ENCODE results near the gene AKAP13. TPM values are rescaled to one million over a fixed set of nuclear protein-coding genes. Genes with fewer than 3 reads are reported as not detected.
"Not testable (repeated sequence)": the region's sequence is repeated elsewhere in the genome, so short reads cannot be mapped to it uniquely, and the experiment has no call there.

Gene AKAP13
- polyA plus RNA-seq, 1 donor from 2014 or later, result 152 TPM

DNA sequence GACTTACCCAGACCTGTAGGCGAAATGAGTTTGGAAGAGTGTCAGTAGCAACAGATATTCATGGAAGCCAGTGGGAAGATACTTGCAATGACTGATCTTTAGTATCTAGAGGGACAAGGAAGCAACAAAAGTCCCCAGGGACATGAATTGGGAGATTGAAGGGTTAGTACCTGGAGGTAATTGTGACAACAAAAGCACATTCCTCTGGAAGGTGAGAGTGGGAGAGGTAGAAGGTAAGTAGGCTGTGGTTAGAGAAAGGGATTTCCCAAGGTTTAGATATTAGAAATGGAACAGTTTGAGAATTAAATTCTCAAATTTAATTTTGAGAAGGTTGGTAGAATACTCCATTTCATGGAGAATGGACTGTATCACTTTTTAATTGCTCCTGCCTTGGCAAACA lies 191.4 kb downstream of the AKAP13 start:
- peak overlapping the region in 1 of 3 donors; percentile 74 for H3K27ac Mint-ChIP-seq
- H3K4me1 Mint-ChIP-seq, result peaks cover 14 to 39% (median 29%) of the 10 kb centered on the region in 3 donors
- H3K36me3 Mint-ChIP-seq, result peaks cover 2% of the 10 kb centered on the region

GRCh38 chr15:85576392-85576791 lies 196.0 kb downstream of the AKAP13 start:
- no peak overlapping the region for H3K27ac Mint-ChIP-seq
- no peak overlapping the region for H3K4me3 Mint-ChIP-seq
- no peaks in the 10 kb centered on the region for H3K9me3 Mint-ChIP-seq
- peaks cover 4% of the 10 kb centered on the region for H3K36me3 Mint-ChIP-seq
- H3K27me3 Mint-ChIP-seq, result no peaks in the 10 kb centered on the region
- H3K4me1 Mint-ChIP-seq, result peaks cover 26 to 43% (median 32%) of the 10 kb centered on the region in 3 donors

More for the DNA sequence above, 191.4 kb downstream of the AKAP13 start:
- H3K27me3 Mint-ChIP-seq, result no peaks in the 10 kb centered on the region
- H3K9me3 Mint-ChIP-seq, result no peaks in the 10 kb centered on the region
- H3K4me3 Mint-ChIP-seq, result no peak overlapping the region

DNA sequence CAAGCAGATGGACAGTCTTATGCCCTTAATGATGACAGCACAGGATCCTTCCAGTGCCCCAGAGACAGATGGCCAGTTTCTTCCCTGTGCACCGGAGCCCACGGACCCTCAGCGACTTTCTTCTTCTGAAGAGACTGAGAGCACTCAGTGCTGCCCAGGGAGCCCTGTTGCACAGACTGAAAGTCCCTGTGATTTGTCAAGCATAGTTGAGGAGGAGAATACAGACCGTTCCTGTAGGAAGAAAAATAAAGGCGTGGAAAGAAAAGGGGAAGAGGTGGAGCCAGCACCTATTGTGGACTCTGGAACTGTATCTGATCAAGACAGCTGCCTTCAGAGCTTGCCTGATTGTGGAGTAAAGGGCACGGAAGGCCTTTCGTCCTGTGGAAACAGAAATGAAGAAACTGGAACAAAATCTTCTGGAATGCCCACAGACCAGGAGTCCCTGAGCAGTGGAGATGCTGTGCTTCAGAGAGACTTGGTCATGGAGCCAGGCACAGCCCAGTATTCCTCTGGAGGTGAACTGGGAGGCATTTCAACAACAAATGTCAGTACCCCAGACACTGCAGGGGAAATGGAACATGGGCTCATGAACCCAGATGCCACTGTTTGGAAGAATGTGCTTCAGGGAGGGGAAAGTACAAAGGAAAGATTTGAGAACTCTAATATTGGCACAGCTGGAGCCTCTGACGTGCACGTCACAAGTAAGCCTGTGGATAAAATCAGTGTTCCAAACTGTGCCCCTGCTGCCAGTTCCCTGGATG lies 198.7 kb downstream of the AKAP13 start:
- Mint-ChIP-seq H3K36me3 (peaks cover 4% of the 10 kb centered on the region), H3K4me3 (peak overlapping the region in 2 of 4 donors; percentile 7 to 37), H3K27me3 (peaks cover 1% of the 10 kb centered on the region), H3K4me1 (peaks cover 43 to 55% (median 48%) of the 10 kb centered on the region in 3 donors), H3K9me3 (no peaks in the 10 kb centered on the region), H3K27ac (peak overlapping the region; percentile 73 to 97 (median 91))

DNA sequence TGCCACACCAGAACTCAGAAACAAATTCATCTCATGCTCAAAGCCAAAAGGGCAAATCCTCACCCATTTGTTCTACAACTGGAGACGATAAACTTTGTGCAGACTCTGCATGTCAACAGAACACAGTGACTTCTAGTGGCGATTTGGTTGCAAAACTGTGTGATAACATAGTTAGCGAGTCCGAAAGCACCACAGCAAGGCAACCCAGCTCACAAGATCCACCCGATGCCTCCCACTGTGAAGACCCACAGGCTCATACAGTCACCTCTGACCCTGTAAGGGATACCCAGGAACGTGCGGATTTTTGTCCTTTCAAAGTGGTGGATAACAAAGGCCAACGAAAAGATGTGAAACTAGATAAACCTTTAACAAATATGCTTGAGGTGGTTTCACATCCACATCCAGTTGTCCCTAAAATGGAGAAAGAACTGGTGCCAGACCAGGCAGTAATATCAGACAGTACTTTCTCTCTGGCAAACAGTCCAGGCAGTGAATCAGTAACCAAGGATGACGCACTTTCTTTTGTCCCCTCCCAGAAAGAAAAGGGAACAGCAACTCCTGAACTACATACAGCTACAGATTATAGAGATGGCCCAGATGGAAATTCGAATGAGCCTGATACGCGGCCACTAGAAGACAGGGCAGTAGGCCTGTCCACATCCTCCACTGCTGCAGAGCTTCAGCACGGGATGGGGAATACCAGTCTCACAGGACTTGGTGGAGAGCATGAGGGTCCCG lies 199.7 kb downstream of the AKAP13 start:
- peaks cover 1% of the 10 kb centered on the region for H3K27me3 Mint-ChIP-seq
- H3K4me3 Mint-ChIP-seq, result peak overlapping the region in 3 of 4 donors; percentile 56 to 94 (median 85)
- H3K27ac Mint-ChIP-seq, result peak overlapping the region; percentile 91 to 97 (median 94)
- H3K36me3 Mint-ChIP-seq, result peaks cover 4% of the 10 kb centered on the region
- H3K9me3 Mint-ChIP-seq, result no peaks in the 10 kb centered on the region
- peaks cover 51 to 58% (median 56%) of the 10 kb centered on the region in 3 donors for H3K4me1 Mint-ChIP-seq

DNA sequence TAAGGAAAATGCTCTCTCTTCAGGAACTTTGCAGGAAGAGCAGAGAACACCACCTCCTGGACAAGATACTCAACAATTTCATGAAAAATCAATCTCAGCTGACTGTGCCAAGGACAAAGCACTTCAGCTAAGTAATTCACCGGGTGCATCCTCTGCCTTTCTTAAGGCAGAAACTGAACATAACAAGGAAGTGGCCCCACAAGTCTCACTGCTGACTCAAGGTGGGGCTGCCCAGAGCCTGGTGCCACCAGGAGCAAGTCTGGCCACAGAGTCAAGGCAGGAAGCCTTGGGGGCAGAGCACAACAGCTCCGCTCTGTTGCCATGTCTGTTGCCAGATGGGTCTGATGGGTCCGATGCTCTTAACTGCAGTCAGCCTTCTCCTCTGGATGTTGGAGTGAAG lies 200.5 kb downstream of the AKAP13 start:
- Mint-ChIP-seq H3K9me3 (no peaks in the 10 kb centered on the region), H3K27ac (peak overlapping the region; percentile 91 to 97 (median 94)), H3K4me1 (peaks cover 58 to 66% (median 62%) of the 10 kb centered on the region in 3 donors), H3K36me3 (peaks cover 5% of the 10 kb centered on the region), H3K4me3 (peak overlapping the region in 3 of 4 donors; percentile 82 to 94 (median 85)), H3K27me3 (peaks cover 1% of the 10 kb centered on the region)

DNA sequence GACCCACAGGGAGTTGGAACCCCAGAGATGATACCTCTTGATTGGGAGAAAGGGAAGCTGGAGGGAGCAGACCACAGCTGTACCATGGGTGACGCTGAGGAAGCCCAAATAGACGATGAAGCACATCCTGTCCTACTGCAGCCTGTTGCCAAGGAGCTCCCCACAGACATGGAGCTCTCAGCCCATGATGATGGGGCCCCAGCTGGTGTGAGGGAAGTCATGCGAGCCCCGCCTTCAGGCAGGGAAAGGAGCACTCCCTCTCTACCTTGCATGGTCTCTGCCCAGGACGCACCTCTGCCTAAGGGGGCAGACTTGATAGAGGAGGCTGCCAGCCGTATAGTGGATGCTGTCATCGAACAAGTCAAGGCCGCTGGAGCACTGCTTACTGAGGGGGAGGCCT lies 201.1 kb downstream of the AKAP13 start:
- Mint-ChIP-seq H3K27ac (peak overlapping the region; percentile 91 to 97 (median 94)), H3K4me3 (peak overlapping the region; percentile 28 to 94 (median 87)), H3K4me1 (peaks cover 61 to 67% (median 64%) of the 10 kb centered on the region in 3 donors), H3K27me3 (peaks cover 1% of the 10 kb centered on the region), H3K9me3 (no peaks in the 10 kb centered on the region), H3K36me3 (peaks cover 5% of the 10 kb centered on the region)

DNA sequence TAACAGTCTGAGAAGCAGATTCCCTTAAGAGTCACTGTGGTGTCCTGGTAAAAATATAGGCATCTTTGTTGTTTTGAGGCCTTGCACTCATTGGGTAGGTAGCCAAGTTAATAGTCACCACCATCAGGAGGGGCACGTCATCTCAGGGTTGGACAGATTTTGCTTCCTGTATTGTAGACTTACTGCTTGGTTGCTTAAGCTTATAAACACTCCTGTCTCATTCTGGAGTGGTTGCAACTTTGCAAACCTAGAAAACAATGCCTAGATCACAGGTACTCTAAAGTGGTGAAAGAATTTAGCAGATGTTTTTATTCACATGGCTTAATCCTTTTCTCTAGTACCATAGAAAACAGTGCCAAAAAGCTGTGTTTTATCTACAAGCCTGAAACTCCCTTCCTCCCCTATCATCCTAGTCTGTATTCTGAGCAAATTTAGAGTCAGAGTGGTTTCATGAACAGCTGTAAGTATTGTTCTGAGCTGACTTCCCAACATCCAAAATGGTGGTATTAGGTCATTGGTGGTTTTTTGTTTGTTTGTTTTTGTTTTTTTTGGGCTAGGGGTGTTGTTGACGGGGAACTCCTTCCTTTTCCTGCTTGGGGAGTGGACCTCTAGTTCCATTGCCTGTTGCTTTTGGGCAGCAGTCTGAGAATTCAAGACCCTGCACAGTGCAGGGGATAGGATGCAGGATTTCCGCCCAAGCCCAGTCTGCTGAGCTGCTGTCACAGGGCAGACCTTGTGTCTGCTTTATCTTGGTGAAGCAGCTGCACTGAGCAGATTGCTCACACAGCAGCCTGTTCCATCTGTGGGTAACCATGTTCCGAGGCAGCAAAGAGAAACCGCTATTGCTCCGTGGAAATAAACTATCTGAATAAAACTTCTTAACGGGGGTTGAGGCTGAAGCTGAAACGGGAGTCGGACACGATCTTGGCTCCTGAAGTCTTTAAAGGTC lies 202.0 kb downstream of the AKAP13 start:
- Mint-ChIP-seq H3K27ac (peak overlapping the region; percentile 91 to 97 (median 94)), H3K4me1 (peaks cover 61 to 67% (median 64%) of the 10 kb centered on the region in 3 donors), H3K9me3 (no peaks in the 10 kb centered on the region), H3K27me3 (peaks cover 1% of the 10 kb centered on the region), H3K4me3 (peak overlapping the region; percentile 46 to 94 (median 87)), H3K36me3 (peaks cover 5% of the 10 kb centered on the region)

DNA sequence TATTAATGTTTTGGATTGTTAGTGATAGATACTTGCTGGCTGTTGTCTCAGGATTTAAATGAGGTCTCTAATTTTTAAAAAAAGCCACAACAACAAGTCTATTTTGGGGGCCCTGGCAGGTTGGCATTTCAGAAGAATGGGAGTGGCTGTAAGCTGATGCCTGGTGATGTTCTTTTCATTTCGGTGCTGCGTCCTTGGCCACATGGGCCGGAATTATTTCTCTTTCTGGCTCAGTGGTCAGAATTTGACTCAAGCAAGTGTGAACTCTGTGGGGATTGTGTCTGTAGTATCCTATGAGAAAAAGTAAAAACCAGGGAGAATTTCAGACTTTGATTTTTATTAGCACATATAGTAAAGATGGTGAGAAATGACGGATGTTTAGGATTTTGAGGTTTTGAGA lies 203.0 kb downstream of the AKAP13 start:
- peak overlapping the region; percentile 91 to 97 (median 94) for H3K27ac Mint-ChIP-seq

GRCh38 chr15:85583923-85584390 lies 203.6 kb downstream of the AKAP13 start:
- H3K9me3 Mint-ChIP-seq, result no peaks in the 10 kb centered on the region
- peaks cover 1% of the 10 kb centered on the region for H3K27me3 Mint-ChIP-seq
- peaks cover 5% of the 10 kb centered on the region for H3K36me3 Mint-ChIP-seq
- peaks cover 57 to 64% (median 63%) of the 10 kb centered on the region in 3 donors for H3K4me1 Mint-ChIP-seq
- H3K27ac Mint-ChIP-seq, result peak overlapping the region; percentile 91 to 97 (median 94)
- peak overlapping the region; percentile 46 to 94 (median 87) for H3K4me3 Mint-ChIP-seq

More for the DNA sequence above, 203.0 kb downstream of the AKAP13 start:
- peaks cover 61 to 67% (median 62%) of the 10 kb centered on the region in 3 donors for H3K4me1 Mint-ChIP-seq
- peak overlapping the region; percentile 46 to 94 (median 87) for H3K4me3 Mint-ChIP-seq
- peaks cover 1% of the 10 kb centered on the region for H3K27me3 Mint-ChIP-seq
- no peaks in the 10 kb centered on the region for H3K9me3 Mint-ChIP-seq
- peaks cover 5% of the 10 kb centered on the region for H3K36me3 Mint-ChIP-seq

DNA sequence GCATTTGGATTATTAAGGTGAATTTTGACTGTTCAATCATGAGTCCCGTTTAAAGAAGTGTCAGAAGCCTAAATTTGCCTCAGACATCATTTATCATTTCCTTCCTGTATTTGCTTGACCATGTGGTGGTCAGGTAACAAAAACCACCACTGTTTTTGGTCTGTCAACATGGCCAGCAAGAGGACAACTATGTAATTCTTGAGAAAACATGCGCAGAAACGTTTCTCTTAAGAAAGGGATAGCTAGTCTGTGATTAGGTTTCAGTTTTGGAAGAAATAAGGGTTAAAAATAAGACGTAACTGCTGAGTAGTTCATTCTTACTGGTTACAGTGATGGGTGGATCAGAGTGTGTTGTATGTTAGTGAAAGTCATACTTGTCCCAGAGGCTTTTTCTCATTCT lies 204.5 kb downstream of the AKAP13 start:
- H3K4me3 Mint-ChIP-seq, result peak overlapping the region; percentile 1 to 73 (median 52)
- no peaks in the 10 kb centered on the region for H3K9me3 Mint-ChIP-seq
- peaks cover 55 to 63% (median 60%) of the 10 kb centered on the region in 3 donors for H3K4me1 Mint-ChIP-seq
- peaks cover 2% of the 10 kb centered on the region for H3K36me3 Mint-ChIP-seq
- peak overlapping the region in 2 of 3 donors; percentile 85 to 91 for H3K27ac Mint-ChIP-seq
- peaks cover 1% of the 10 kb centered on the region for H3K27me3 Mint-ChIP-seq

DNA sequence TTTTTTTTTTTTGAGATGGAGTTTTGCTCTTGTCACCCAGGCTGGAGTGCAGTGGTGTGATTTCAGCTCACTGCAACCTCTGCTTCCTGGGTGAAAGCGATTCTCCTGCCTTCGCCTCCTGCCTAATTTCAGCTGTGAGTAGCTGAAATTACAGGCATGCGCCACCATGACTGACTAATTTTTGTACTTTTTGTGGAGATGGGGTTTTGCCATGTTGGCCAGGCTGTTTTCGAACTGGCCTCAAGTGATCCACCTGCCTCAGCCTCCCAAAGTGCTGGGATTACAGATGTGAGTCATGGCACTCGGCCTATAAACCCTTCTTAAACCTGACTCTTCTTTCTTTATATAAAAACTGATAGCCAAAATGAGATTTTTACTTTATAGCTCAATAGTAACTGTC lies 205.8 kb downstream of the AKAP13 start:
- peaks cover 44 to 50% (median 46%) of the 10 kb centered on the region in 3 donors for H3K4me1 Mint-ChIP-seq
- peak overlapping the region in 1 of 4 donors; percentile 61 for H3K4me3 Mint-ChIP-seq
- not testable (repeated sequence) for H3K36me3 Mint-ChIP-seq, H3K27me3 Mint-ChIP-seq, H3K9me3 Mint-ChIP-seq
- H3K27ac Mint-ChIP-seq, result peak overlapping the region in 1 of 3 donors; percentile 52

GRCh38 chr15:85587707-85588411 lies 207.5 kb downstream of the AKAP13 start:
- Mint-ChIP-seq H3K9me3 (no peaks in the 10 kb centered on the region), H3K4me1 (peaks cover 28 to 37% (median 36%) of the 10 kb centered on the region in 3 donors), H3K27ac (peak overlapping the region in 2 of 3 donors; percentile 41 to 64), H3K27me3 (peaks cover 1% of the 10 kb centered on the region), H3K4me3 (no peak overlapping the region), H3K36me3 (peaks cover 5% of the 10 kb centered on the region)

- Mint-ChIP-seq H3K4me1 (peaks cover 23 to 29% (median 28%) of the 10 kb centered on the region in 3 donors), H3K27ac (peak overlapping the region in 2 of 3 donors; percentile 16 to 41), H3K27me3 (no peaks in the 10 kb centered on the region), H3K36me3 (peaks cover 5% of the 10 kb centered on the region), H3K9me3 (no peaks in the 10 kb centered on the region), H3K4me3 (no peak overlapping the region)
These were observed 208.3 kb downstream of the AKAP13 start for GRCh38 chr15:85588677-85589076.
